AG09319 (cell line): ENCODE measurements around the gene TP53I3.

Source experiments
- DNase-seq: peaks from one replicate; pipeline ENCODE4 v3.0.0-alpha.2; 2010; ENCODE audit warnings: low read depth; ENCODE audit errors: extremely low read depth
- TF ChIP-seq, protein P1 (sequence below): IDR thresholded peaks from 2 replicates; pipeline ENCODE4 v1.5.1; 2011; ENCODE audit warnings: low read depth, mild to moderate bottlenecking, inconsistent platforms, low read length, moderate library complexity

Gene TP53I3

DNA sequence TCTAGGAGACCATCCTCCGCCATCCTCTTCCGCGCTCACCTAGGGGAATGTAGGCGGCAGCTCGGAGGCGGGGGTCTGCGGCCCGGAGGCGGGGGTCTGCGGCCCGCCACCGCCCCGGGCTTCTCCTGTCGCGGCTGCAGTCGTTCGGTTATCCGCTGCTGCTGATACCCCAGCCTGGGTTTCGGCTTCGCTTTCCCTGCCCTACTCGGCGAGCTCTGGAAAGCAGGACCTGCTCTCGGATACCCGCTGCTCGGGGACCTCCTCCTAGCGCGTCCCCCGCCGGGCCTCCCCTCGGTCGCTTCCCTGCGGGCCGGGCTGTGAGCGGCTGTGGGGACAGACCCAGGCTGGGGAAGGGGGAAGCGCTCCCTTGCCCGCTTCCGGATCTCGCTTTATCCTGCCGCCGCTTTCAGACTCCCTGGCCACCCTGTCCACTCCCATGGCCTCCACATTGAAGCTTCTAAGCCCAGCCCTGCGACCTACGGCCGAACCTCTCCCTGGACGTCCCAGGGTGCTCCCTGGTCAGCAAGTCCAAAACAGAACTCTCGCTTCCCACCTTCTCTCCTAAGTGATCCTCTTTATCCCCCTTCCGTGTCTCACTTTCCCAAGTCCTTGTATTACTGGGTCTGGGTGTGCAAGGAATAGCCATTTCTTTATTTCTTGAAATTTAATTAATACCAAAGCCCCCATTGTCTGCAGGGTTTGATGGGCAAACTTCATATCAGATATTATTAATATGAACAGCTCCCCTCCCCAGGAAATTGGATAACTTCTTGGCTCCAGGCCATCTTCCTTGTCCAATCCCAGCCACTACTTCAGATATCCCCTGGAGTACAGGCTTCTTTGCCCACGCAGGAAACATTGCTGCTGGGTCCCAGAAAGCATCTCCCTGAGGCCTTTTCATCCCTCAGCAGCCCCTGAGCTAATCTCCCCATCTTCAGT, 34.3 kb downstream of the TP53I3 start:
- no peak for DNase-seq
- TF ChIP-seq, protein P1, sequence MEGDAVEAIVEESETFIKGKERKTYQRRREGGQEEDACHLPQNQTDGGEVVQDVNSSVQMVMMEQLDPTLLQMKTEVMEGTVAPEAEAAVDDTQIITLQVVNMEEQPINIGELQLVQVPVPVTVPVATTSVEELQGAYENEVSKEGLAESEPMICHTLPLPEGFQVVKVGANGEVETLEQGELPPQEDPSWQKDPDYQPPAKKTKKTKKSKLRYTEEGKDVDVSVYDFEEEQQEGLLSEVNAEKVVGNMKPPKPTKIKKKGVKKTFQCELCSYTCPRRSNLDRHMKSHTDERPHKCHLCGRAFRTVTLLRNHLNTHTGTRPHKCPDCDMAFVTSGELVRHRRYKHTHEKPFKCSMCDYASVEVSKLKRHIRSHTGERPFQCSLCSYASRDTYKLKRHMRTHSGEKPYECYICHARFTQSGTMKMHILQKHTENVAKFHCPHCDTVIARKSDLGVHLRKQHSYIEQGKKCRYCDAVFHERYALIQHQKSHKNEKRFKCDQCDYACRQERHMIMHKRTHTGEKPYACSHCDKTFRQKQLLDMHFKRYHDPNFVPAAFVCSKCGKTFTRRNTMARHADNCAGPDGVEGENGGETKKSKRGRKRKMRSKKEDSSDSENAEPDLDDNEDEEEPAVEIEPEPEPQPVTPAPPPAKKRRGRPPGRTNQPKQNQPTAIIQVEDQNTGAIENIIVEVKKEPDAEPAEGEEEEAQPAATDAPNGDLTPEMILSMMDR, result no peak

DNA sequence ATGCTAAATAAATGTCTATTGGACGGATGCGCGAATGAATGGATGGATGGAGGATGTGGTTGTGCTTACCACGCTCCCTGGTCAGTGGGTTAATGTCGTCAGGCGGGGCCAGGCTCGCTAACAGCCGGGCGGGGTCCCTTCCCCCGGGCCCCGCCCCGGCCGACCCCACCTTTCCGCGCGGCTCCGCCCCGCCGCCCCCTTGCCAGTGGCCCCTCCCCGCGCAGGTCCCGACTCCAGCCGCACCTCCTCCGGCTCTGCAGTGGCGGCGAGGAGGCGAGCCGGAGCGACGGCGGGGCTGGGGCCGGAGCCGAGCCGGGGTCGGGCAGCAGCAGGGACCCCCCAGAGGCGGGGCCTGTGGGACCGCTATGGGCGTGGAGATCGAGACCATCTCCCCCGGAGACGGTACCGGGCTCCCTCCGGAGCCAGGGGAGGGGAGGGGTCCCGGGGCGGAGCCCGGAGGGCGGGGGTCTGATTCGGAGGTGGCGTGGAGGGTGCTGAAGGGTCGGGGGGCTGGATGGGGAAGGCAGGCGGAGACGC, 35.1 kb downstream of the TP53I3 start, which contains the start of gene FKBP1B:
Gene FKBP1B, plus strand, starts transcription at position 257 of the 537 bp plus-strand sequence. Its CDS starts 109 bp downstream, at position 366.
- TF ChIP-seq, protein P1, result no peak
- DNase-seq, result no peak

DNA sequence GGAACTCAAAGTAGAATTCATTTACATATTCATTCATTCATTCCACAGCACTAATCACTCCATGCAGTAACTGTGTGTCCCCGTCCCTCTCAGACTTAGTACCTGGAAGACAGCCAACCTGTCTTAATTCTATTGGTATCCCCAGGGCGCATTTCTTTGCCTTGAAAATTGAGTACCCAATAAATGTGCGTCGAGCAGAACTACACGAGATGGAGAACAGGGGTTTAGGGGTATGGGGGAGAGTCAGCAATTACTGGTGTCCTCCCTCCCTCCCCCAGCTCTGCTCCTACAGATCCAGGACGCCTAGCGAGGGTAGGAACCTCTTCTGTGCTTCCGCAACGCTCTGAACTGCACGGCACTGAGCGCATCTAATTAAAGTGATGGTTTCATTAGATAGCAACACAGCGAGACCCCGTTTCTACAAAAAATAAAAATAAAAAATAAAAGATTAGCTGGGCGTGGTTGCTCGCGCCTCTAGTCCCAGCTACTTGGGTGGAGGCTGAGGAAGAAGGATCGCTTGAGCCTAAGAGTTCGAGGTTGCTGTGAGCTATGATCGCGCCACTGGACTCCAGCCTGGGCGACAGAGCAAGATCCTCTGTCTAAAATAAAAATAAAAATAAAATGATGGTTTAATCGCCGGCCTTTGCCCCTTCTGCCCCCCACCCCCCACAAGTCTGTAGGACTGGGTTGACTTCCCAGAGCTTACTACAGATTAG, 35.7 kb downstream of the TP53I3 start:
- DNase-seq, result no peak
- TF ChIP-seq, protein P1, result no peak

DNA sequence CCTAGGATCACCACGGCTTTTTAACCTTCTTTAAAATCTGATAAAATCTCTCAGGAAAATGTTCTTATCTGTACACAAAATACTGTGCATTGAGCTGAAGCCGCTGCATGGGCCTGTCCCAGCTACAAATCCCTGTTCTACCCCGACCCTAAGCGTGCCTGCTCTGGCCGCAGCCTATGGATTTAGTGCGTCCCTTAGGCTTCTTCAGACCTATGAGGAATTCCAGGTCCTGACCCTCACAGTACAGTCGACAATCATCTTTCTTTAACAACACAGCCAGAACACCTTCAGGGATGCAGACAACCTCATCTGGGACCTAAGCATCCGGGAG, 37.0 kb downstream of the TP53I3 start:
- no peak for DNase-seq
- TF ChIP-seq, protein P1, result no peak

DNA sequence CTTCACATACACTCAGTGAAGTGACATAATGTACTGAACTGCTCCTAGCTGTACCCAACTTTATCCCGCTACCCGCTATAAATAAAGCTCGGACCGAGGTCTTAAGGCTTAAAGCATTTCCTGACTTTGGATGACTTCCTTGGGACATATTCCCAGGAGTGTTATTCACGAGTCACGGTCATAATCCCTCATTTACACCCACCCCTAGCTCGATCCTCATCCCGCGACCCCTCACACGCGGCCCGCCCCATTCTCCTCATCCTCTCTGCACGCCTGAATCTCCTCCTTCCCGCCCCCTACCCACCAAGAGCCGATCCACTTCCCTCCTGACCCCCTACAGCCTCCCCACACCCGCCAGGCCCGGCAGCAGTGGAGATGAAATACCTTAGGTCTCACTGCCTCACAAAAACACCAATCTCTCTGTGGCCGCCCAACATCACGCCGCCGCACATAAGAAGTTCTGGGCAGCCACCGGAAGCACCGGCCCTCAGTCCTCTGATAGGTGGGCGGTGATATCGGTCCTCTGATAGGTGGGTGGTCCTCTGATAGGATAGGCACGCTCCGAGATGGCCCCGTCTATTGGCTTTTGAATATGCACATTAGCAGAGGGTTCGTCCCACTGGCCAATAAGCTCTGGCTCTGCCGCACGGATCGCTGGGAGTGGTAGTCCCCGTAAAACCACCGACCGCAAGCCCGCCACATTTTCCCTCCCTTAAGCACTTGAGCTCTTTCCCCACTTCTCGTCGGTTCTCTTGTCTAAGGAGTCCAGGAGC, 37.5 kb downstream of the TP53I3 start, which contains the start of gene WDCP:
Gene WDCP, minus strand, starts transcription at position 462 of the 773 bp plus-strand sequence. CDS start 7,897 bp downstream, outside the sequence.
- DNase-seq, result peak; percentile 95
- TF ChIP-seq, protein P1, result no peak

DNA sequence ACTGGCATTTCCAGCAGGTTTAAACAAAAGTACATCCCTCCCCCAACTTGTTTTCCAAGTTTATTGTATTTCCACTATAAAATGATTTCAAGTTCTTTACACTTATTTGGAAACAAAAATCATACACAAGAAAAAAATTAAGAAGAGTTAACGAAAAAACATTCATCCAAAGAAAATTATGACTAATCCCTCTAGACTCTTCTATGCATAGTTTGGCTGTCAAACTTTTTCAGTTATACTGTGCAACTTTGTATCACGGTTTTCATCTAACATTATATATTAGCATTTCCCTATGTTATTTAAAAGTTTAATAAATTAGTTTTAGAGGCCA, 38.1 kb downstream of the TP53I3 start:
- no peak for DNase-seq

More for the DNA sequence above, 38.1 kb downstream of the TP53I3 start:
- TF ChIP-seq, protein P1, result no peak
